WERI-Rb-1 (cell line): ENCODE measurements around the gene SPEM3.

Experiments used
- DNase-seq: peaks from one replicate; pipeline ENCODE4 v3.0.0-alpha.2; 2020
- H3K27ac ChIP-seq: fragments of 250-450 bp; sonication (Bioruptor Pico); 2 replicates; pipeline ENCODE4 v1.5.1; 2020; ENCODE audit warnings: mild to moderate bottlenecking, moderate library complexity
- H3K27me3 ChIP-seq: fragments of 250-450 bp; sonication (Bioruptor Pico); 2 replicates; pipeline ENCODE4 v1.5.1; 2021; ENCODE audit warnings: mild to moderate bottlenecking, low read depth, moderate library complexity; ENCODE audit not compliant: insufficient read depth, severe bottlenecking
- H3K36me3 ChIP-seq: fragments of 250-450 bp; sonication (Bioruptor Pico); 2 replicates; pipeline ENCODE4 v1.5.1; 2020; ENCODE audit warnings: mild to moderate bottlenecking, moderate library complexity
- H3K4me3 ChIP-seq: 2 replicates; pipeline ENCODE4 v1.5.1; 2011; ENCODE audit warnings: low read depth, mild to moderate bottlenecking, control low read depth, low read length
- H3K9me3 ChIP-seq: fragments of 250-450 bp; sonication (Bioruptor Pico); 2 replicates; pipeline ENCODE4 v1.5.1; 2021; ENCODE audit warnings: mild to moderate bottlenecking, moderate library complexity; ENCODE audit not compliant: severe bottlenecking
- CTCF ChIP-seq: IDR thresholded peaks from 2 replicates; pipeline ENCODE4 v1.5.1; 2011; ENCODE audit warnings: low read depth, mild to moderate bottlenecking, control low read depth, inconsistent platforms, low read length

Gene SPEM3

GRCh38 chr17:7383371-7383741 lies 45.3 kb upstream of the SPEM3 start:
- no peak overlapping the region for H3K27ac ChIP-seq

GRCh38 chr17:7383742-7384488 lies 44.7 kb upstream of the SPEM3 start:
- Histone ChIP-seq H3K36me3 (peaks cover 24% of the 10 kb centered on the region), H3K9me3 (no peaks in the 10 kb centered on the region), H3K27me3 (no peaks in the 10 kb centered on the region), H3K4me3 (no peak overlapping the region), H3K27ac (no peak overlapping the region)
- no peak for DNase-seq
- TF ChIP-seq CTCF, result no peak

More at GRCh38 chr17:7383371-7383741, 45.3 kb upstream of the SPEM3 start:
- H3K27me3 ChIP-seq, result no peaks in the 10 kb centered on the region
- TF ChIP-seq CTCF, result no peak
- H3K36me3 ChIP-seq, result peaks cover 18% of the 10 kb centered on the region
- no peak for DNase-seq
- no peaks in the 10 kb centered on the region for H3K9me3 ChIP-seq
- H3K4me3 ChIP-seq, result no peak overlapping the region

GRCh38 chr17:7384489-7385081 lies 44.1 kb upstream of the SPEM3 start:
- no peak overlapping the region for H3K27ac ChIP-seq
- no peak for DNase-seq
- no peaks in the 10 kb centered on the region for H3K27me3 ChIP-seq
- H3K36me3 ChIP-seq, result peaks cover 30% of the 10 kb centered on the region
- TF ChIP-seq CTCF, result no peak
- H3K9me3 ChIP-seq, result no peaks in the 10 kb centered on the region
- H3K4me3 ChIP-seq, result no peak overlapping the region

GRCh38 chr17:7388856-7389255 lies 39.8 kb upstream of the SPEM3 start:
- Histone ChIP-seq H3K4me3 (no peak overlapping the region), H3K27ac (no peak overlapping the region), H3K9me3 (no peaks in the 10 kb centered on the region), H3K27me3 (no peaks in the 10 kb centered on the region), H3K36me3 (peaks cover 32% of the 10 kb centered on the region)
- DNase-seq, result no peak
- TF ChIP-seq CTCF, result no peak

- peaks cover 28% of the 10 kb centered on the region for H3K36me3 ChIP-seq
- H3K27me3 ChIP-seq, result no peaks in the 10 kb centered on the region
- TF ChIP-seq CTCF, result no peak
- H3K9me3 ChIP-seq, result no peaks in the 10 kb centered on the region
- no peak overlapping the region for H3K4me3 ChIP-seq
- no peak overlapping the region for H3K27ac ChIP-seq
- DNase-seq, result no peak
Measured at GRCh38 chr17:7389924-7390910, 38.4 kb upstream of the SPEM3 start.
